HG03457 (cell line): Measurements from ENCODE around the gene CD2.

Experiments
- ATAC-seq: cut with Tn5 transposase; IDR thresholded peaks from one replicate; pipeline ENCODE4 v1.9.1; 2021; ENCODE audit warnings: moderate number of reproducible peaks; ENCODE audit not compliant: unreplicated experiment

The CD2 gene

GRCh38 chr1:116817582-116818064 lies 63.4 kb downstream of the CD2 start:
- no peak for ATAC-seq
